HCEC 1CT (cell line): Measurements from ENCODE around the gene SLC6A1.
A peak's percentile ranks its signal among the peaks of the same experiment; 100 is the strongest.

Source experiments
- DNase-seq: peaks from one replicate; pipeline ENCODE4 v3.0.0-alpha.2; 2017

The SLC6A1 gene

DNA sequence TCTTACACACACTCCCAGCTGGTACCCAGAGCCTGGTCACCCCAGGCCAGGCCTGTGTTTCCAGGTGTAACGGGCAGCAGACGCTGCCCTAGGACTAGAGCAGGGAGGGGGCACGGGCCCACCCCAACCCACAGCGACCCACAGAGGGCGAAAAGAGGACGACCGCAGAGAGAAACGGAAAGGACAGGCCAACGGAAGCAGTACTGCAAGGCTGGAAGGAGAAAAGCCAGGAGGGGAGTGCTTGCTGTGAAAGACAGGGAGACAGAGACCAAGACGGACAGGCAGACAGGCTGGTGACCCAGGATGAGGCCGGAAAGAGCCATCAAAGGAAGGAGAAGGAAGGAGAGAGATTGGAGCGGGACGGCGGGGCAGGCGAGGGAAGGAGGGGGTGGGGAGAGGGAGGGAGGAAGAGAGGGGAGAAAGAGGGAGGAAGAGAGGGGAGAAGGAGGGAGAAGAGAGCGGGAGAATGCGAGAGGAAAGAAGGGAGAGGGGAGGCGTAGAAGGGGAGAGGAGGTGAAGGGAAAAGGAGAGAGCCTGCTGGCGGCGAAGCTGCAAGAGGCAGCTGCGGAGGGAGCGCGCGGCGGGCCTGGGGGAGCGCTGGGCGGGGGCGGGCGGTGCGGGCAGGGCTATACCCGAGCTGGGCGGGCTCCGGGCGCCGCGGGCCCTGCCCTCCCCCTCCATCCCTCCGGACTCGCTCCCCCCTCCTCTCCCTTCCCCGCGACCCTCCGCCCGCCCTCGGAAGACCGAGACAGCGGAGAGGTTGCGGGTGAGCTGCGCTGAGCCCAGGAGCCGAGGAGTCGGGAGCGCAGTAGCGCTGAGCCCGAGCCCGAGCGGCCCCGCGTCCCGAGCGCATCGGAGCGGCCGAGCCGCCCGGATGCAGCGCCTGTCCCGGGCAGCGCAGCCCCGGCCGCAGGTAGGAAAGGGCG is at the start of gene SLC6A1:
Gene SLC6A1 (plus strand): TSS at position 732 of the 926 bp plus-strand sequence. CDS start 24,464 bp downstream, outside the sequence.
- no peak for DNase-seq

DNA sequence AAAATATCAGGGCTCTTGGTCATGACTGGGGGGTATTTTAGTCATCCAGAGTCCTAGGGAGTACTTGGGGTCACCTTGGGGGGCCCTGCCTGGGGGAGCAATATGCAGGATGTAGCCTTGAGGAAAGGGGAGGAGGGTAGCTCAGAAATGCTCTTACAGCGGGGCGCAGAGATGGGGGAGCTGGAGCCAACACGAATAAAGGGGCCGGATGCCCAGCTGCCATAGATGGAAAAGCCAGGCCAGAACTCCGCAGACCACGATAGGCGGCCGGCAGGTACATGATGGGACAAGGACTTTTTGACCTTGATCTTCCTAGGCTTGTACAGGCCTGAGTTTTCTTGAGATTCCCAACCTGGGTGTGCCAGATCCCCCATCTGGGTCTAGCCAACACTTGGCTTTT is 47.7 kb upstream of the SLC6A1 start:
- no peak for DNase-seq

DNA sequence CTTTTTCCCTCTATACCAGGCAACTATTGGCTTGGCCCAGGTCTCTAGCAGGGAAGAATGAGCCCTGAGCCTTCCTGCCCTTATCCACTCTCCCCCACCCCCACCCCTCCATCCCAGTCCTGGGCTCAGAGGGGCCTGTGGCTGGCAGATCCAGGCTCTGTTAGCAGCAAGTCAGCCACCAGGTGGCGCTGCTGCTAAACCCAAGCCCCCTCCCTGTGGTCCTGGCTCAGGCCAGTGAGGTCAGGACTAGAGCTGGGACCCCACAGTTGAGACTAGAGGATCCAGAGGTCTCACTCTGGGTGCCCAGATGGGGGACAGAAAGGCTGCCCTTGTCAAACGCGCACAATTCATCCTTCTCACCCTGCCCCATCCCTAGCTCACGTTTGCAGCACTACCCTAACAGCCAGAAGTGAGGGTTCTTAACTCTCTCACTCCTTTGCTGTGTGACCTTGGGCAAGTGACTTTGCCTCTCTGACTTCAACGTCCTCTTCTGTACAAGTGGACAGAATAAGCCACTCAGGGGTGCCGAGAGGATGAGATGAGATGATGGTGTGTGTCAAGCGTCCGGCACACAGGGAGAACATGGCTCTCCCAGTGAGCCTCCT is 46.8 kb upstream of the SLC6A1 start:
- DNase-seq, result no peak

DNA sequence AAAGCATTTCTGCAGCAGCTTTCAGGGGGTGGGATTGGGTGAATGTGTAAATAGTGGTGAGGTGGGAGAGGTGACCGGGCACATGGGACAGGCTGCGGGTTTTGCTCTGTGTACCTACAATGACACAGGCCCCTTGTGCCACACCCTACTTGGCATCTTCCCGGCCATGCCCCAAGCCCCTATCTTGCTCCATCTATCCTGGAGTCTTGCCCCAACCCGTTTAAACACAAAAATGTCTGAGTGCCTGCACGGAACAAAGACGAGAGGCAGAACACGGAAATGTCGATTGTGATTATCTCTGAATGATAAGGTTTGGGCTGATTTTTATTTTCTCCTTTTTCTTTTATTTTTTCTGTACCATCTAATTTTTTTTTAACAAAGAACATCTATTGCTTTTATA is 46.0 kb upstream of the SLC6A1 start:
- no peak for DNase-seq

DNA sequence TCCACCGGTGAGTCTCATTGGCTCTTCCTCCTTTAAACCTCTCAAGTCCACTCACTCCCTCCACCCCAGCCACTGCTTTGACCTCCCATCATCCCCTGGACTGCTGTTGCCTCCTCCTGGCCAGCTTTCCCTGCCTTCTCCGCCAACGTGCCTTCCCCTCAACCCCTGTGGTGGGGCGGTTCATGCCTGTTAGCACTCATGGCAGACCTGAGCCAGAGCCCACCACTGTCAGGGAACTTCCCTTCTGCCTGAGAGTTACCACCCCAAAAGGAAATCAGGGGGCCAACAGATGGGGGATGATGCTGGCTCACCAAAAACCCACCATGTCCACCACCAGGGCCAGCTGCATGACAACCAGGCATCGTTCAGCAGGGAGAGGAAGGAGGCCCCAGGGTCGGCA is 44.2 kb upstream of the SLC6A1 start:
- DNase-seq, result no peak

DNA sequence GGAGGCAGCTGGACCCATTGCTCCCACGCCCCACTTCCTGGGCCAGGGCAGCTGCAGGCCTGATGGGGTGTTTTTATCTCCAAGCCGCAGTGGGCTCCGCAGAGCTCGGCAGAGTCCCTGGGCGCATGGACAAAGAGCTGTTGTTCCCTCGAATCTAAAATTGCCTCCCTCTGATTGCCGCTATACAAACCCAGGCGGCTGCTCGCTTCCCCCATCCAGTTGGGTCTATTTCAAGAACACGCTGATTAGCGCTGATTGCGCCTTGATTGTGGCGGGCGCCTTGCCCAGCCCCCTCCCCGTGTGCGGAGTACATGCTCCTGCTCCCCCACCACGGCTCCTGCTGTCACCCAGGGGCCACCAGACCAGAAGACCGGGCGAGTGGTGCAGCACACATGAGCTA is 43.4 kb upstream of the SLC6A1 start:
- no peak for DNase-seq

DNA sequence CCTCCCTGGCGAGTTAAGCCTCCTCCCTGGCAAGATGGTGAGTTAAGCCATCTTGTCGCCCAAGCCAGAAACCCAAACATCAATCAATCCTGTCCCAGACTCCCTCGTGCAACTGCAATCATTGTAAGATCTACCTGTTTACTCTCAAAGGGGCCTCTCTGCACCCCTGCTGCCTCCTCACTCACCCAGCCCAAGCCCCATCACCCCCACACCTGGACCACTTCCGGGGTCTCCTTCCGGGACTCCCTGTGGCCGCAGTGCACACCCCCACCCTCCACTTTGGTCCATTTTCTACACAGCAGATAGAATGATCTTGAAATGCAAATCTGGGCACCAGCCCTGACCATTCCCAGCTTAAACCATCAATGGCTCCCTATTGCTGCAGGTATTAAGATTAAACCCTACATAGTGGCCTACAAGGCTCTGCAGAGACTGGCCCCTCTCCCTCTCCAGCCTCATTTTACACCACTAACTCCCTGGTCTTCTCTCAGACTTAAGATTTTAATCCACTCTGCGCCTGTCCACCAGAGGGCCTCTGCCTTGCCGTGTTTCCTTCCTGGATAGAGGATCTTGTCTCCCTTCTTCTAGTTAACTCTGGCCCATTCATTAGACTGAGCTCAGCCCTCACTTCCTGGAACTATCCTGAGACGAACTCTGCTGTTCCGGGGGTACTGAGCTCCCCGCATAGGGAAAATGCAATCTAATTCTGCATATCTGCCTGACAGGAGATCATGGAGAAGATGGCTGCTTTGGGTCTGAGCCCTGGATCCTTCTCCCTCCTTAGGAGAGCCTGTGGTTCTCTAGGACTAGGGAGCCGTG is 41.9 kb upstream of the SLC6A1 start:
- DNase-seq, result peak; percentile 65

DNA sequence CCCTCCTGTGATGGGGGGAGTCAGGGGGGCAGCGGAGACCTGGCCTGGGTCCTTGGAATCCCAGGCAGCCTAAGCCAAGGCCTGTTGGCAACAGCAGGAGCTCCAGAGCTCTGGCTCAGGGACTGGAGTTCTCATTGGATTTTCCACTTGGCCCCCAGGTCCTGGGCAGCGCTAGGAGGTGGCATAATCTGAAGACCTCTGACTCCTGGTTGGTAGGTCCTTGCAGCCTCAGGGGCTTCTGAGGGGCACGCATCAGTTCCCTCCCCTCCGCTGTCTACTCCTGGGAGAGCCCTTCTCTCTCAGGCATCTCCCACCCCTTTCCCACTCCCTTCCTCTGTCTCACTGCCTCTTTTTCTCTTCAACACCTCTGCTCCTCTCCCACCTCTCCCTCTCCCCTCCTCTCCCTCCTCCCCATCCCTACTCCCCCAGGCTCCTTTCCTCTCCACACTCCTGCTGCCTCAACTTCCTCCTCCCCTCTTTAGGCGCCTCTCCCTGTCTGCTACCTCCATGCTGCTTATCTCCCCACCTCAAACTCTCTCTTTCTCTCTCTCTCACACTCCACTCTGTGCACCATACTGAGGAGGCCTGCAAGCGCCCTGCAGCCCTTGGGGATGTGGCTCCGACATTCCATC is 41.1 kb upstream of the SLC6A1 start:
- no peak for DNase-seq

DNA sequence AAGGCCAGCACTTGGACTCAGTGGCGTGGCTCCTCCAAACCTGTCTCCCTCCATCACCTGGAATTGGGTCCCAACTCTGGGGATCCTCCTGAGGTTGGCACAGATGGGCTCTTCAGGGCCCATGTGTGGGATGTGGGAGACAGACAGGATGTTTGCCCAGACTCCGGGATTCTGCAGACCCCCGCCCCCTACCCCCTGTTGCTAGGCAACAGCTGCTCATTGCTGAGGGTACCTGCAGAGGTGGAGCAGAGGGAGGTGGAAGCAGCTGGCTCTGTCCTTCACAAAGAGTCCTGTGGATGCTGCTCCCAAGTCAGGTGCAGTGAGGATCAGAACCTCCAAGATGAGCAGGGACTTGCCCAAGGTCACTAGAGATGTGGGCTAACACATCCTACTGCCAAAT is 40.0 kb upstream of the SLC6A1 start:
- no peak for DNase-seq

DNA sequence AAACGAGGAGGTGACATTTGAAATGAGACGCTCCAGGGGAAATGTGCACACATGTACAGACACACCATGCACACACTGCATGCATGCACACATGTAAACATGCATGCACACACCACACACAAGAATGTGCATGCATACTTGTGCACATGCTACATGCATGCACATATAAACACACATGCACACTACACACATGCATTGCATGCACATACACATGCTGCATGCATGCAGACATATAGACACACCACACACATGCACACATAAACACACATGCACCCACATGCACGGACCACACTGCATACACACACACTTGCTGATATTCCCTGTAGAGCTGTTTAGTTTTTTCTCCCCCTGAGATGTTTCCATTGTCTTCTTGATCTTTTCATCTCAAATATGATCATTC is 37.8 kb upstream of the SLC6A1 start:
- DNase-seq, result no peak

DNA sequence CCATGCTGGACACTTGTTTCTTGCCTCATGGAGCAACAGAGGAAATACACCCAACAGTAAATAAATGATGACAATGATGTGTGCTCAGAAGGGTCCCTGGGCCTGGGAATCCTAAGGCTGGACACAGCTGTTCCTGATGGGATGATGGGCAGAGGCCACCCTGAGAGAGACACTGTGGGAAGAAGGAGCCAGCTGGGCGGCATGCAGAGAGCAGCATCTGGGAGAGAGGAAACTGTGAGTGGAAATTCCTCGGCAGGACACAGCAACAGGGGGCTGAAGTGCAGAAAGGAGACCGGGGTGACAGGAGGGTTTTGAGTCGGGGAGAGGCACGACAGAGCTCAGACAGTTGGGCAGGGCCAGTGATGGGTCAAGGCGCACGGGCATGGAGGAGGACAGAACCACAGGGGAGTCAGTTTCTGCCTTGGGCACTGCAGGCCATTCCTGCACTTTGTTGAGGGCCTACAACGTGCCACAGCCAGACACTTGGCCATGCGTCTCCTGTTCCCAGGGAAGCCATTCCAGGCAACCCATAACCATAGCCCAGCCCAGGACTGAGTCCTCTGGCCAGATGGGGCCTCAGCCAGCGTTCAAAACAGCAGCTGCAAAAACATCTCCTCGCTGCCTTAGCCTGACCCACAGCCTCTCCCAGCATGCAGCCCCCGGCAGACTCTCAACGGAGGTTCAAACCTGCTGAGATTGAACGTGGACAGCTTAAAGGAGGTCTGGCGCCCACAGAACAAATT is 36.7 kb upstream of the SLC6A1 start:
- DNase-seq, result no peak

DNA sequence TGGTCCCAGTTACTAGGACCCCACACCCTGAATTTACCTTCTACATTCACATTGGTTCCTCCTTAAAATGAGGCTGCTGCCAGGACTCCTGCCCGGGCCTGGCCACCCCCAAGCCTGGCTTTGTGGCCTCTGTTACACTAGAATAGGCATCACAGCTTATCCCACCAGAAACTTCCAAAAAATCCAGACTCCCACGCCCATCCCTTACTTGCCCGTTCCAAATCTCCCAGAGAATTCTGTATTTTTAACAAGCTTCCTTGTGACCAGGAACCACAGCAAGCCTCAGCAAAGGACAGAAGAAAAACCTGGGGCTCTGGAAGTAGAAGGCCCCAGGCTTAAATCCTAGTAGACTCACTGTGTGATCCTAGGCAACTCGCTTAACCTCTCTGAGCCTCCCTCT is 36.0 kb upstream of the SLC6A1 start:
- no peak for DNase-seq

DNA sequence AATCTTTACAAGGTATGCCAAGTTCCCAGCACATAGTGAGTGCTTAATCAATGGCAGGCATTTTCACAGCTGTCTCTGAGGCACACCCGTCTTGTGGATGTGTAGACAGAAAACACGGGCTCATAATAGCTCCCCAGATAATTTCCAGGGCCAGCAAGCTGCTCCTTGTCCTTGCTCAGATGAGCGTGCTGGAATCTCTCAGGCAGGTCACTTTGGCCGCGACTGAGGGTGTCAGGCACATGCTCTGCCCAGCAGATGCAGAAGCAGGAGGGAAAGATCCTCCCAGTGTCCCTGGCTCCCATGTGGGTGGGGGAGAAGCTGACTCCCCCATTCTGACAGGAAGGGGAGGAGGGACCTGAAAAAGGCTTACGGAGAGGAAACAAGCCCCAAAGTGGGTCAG is 35.6 kb upstream of the SLC6A1 start:
- no peak for DNase-seq

DNA sequence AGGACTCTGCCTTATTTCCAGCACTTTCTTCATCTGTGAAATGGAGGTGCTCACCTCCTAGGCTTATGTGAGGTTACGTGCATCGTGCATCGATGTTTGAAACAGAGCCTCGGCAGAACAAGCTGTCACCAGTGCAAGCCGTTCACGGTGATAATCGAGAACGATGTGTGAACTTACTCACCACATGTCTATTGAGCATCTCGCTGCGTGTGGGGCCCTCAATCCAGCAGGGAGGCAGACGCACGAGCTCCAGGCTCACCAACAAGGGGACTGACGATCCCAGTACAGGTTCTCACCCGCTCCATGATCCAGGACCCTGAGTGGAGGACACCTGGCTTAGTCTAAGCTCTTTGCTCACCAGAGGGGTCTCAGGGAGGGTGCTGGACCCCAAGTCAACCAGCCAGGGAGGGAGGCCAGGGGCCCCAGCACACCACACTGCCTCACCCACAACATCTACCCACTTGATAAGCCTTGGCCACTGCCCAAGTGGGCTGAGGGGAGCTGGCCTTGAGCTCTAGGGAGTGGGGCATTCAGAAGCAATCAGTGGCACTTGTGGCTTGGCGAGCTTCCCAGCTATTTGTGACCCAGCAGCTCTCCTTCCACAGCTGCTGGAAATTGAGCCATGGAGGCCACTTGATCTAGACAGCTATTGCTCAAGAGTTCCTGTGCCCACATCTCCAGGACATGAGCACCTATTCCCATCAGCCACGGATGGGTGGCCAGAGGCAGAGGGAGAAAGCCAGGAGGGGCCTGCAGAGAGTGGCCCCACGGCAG is 34.4 kb upstream of the SLC6A1 start:
- DNase-seq, result no peak

DNA sequence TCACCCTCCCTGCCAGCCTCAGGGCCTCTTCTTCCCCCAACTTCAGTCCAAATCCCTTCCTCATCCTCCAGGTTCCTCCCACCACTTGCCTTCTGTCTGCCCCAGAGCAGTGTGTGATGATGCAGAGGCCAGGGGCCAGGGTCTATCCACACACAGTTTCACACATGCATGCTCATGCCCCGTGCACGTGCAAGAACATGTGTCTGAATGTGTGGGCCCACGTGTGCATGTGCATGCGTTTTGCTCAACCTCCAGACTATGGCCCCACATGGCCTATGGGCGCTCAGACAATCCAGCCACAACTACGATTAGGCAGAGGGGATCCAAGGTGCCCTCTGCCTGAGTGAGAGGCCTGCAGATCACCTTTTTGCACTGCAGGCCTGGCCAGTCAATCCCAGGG is 32.3 kb upstream of the SLC6A1 start:
- no peak for DNase-seq

DNA sequence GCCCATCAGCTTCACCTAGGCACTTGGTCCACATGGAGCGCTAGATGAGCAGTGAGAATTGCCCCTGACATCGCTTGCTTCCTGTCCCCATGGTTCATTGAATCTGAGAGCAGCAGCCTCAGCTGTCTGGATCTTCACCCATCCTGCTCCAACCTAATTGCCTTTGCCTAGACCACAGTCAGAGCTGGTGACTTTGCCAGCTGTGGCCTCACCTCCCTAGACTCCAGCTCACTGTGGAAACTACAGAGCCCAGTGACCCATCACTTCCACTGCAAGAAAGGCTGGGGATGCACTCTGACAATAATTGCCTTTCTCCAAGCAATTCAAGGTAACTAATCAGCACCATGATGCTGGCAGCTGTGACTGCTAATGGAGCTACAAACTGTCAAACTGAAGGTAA is 30.6 kb upstream of the SLC6A1 start:
- no peak for DNase-seq

DNA sequence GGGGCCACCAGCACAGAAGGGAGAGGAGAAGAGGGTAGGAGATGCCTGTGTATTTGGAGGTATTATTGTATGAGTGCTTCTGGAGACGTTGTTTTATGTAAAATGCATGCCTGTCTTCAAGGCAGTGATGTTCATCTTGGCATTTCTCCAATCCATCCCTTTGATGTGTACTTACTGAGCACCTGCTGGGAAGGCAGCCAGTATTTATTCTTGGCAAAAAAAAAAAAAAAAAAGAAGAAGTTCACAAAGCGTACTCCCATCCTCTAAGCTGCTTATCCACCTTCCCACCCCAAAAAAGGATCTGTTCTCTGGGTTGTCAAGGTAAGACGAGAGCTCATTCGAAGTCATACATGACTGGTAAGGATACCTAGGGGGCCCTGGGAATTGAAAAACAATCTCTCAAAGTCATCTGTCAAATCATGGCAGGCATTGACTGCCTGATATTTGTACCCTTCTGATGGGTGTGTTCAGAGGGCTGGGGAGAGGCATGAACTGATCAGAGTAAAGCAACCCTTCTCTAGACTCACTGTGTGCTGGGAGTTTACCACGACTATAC is 30.0 kb upstream of the SLC6A1 start:
- no peak for DNase-seq

DNA sequence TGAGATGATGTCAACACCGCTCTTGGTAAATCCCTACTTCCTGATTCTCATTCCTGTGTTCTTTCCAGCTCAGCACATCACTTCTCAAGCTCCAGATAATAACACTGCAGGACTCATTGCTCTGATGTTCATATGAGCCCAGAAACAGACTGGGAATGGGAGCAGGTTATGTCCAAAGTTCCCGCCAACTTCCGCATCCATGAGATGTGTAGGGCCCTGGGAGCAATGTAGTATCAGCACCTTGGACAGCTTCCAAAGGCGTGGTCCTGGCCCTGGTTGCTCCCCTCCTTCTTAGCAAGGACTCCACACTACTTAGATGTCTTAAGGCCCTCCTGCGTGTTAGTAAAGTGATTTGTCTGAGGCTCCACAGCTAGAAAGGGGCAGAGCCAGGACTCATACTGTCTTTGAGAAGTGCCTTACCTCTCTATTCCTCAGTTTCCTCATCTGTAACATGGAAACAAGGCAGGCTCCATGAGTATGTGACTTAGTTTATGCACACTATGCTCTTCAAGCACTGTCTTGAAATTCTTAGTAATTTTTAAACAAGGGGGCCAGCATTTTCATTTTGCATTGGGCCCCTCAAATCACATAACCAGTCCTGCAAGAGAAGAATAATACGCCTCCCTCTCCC is 27.9 kb upstream of the SLC6A1 start:
- no peak for DNase-seq

DNA sequence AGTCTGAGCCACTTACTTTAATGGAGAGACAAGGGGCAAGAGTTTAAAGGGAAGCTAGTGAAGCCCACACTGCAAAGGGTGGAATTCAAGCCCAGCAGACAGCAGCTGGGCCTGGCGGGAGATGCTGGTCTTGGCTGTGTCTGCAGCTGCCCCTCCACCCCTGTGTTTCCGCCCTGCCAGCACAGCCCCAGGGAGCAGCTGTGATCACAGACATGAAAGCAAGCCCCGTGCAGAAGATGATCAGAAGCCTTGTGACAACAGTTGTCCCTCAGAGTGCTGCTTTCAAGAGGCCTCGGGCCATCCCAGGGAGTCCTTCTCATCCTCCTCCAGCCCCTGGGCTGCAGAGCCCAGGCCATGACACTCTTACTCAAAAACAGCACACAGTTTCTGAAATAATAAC is 24.1 kb upstream of the SLC6A1 start:
- no peak for DNase-seq

DNA sequence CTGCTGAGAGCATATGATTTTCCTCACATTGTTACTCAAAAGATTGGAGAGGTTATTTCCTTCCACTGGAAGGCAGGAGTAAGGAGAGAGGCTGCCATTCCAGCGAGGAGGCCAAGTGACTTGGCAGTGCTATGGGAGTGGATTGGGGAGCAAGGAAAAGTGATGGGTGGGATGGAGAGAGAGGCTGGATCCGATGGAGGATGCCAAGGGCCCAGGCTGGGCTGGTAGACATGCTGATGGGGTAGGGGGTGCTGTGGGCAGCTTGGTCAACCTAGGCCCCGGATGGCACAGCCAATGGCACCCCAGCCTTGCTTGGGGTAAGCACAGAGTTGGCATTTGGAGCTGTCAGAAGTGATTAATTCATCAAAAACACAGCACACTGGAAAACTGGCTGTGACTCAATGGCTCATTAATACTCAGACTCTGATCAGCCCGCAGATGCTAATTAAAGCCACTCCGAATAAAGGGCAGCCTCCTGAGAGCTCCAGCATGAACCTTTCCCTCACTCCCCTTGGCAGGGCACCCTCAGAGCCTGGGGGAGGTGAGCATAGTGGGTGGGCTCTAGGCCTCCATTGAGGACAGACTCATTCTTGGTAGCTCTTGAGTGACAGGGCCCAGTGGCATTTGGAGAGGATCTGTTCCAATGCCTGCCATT is 22.1 kb upstream of the SLC6A1 start:
- no peak for DNase-seq
